Measurements from ENCODE around the gene TRPM3.

The TRPM3 gene

GRCh38 chr9:70567511-70567910 is 553.9 kb downstream of the TRPM3 start:
- no peak overlapping the region for H3K27ac ChIP-seq
- TF ChIP-seq, protein P1, sequence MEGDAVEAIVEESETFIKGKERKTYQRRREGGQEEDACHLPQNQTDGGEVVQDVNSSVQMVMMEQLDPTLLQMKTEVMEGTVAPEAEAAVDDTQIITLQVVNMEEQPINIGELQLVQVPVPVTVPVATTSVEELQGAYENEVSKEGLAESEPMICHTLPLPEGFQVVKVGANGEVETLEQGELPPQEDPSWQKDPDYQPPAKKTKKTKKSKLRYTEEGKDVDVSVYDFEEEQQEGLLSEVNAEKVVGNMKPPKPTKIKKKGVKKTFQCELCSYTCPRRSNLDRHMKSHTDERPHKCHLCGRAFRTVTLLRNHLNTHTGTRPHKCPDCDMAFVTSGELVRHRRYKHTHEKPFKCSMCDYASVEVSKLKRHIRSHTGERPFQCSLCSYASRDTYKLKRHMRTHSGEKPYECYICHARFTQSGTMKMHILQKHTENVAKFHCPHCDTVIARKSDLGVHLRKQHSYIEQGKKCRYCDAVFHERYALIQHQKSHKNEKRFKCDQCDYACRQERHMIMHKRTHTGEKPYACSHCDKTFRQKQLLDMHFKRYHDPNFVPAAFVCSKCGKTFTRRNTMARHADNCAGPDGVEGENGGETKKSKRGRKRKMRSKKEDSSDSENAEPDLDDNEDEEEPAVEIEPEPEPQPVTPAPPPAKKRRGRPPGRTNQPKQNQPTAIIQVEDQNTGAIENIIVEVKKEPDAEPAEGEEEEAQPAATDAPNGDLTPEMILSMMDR (conservative IDR thresholded peaks at IDR 0.05), result no peak
- TF ChIP-seq ZFX (IDR thresholded peaks at IDR 0.05), result no peak

DNA sequence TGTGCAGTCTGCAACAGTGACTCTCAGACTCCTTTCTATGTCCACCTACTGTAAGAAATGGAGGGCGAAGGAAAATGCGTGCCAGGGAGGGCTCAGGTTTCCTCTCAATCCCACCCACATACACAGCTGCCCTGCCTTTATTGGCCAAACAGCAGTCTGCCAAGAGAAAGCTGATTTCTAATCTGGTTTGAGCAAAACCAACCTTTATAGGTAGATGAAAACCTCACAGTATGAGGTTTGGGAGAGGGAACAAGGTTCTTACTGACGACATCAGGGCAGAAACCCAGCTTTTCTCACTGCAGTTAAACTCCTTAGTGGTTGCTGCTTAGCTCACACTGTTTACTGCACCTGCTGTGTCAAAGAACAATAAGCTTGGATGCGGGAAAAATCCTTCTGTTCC is 554.7 kb downstream of the TRPM3 start:
- H3K27ac ChIP-seq, result no peak overlapping the region
- TF ChIP-seq, protein P1 (conservative IDR thresholded peaks at IDR 0.05), result no peak
- no peak for TF ChIP-seq ZFX (IDR thresholded peaks at IDR 0.05)

GRCh38 chr9:70566066-70566465 is 555.4 kb downstream of the TRPM3 start:
- TF ChIP-seq ZFX (IDR thresholded peaks at IDR 0.05), result no peak
- TF ChIP-seq, protein P1 (conservative IDR thresholded peaks at IDR 0.05), result no peak

DNA sequence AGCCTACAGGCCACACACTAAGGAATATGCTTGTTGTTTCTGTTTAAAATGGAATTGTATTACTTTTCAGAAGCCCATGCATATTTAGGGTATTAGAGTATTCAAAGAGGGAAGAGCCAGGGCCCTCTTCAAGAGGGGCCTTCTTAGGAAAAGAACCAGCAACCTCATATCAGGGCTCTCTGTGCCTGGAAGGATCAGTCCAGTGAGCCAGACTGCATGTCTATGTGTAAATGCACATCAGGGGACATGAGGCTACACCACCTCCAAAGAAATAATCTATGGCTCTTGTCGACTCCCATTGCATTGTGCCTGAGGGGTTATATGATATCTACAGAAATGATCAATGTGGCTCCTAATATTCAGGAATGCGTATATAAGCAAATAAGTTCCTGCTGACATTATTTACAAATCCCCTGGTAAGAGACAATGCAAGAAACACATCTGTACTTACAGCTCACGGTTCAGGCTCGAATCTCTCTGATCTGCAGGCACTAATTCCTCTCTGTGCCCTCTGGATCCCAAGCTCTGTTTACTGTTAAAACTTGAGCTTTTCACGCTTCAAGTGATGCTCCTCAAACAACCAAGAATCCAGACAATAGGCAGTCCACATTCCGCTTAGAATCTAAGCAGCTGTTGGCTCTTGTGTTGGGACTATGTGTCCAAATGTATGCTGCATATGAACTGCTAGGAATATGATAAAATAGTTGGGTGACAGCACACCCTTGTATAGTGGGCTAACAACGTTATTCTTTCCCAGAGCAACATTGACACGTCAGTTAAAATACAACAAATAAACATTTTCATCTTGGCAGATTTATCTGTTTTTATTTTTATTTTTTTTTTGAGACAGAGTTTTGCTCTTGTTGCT is 556.7 kb downstream of the TRPM3 start:
- no peak overlapping the region for H3K27ac ChIP-seq
- TF ChIP-seq ZFX (IDR thresholded peaks at IDR 0.05), result no peak
- TF ChIP-seq, protein P1 (conservative IDR thresholded peaks at IDR 0.05), result no peak

More at GRCh38 chr9:70566066-70566465, 555.4 kb downstream of the TRPM3 start:
- H3K27ac ChIP-seq, result no peak overlapping the region

- no peak for TF ChIP-seq ZFX (IDR thresholded peaks at IDR 0.05)
- TF ChIP-seq, protein P1 (conservative IDR thresholded peaks at IDR 0.05), result no peak
- H3K27ac ChIP-seq, result no peak overlapping the region
Measured at GRCh38 chr9:70563431-70564204, 557.8 kb downstream of the TRPM3 start.

DNA sequence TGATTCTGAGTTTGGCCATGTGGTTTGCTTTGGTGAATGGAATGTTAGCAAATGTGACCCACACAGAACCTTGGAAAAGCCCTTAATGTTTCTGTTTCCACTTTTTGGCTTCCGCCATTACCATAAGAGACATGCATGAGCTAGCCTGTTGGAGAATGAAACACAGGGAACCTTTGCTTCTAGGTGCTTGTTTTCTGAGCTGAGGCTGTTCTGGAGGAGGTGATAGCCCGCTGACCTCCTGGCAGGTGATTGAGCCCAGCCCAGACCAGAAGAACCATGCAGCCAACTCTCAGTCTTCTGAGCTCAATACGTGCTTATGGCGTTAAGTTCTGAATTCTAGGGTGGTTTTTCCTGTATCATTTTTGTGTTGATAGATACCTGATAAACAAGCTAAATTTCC is 558.4 kb downstream of the TRPM3 start:
- no peak for TF ChIP-seq ZFX (IDR thresholded peaks at IDR 0.05)
- TF ChIP-seq, protein P1 (conservative IDR thresholded peaks at IDR 0.05), result no peak
- H3K27ac ChIP-seq, result no peak overlapping the region

Measured in C4-2B (cell line).